K562 (cell line): ENCODE data around the gene XPO6. TPM values are rescaled to one million over a fixed set of nuclear protein-coding genes. Genes with fewer than 3 reads are reported as not detected.
A peak's percentile ranks its signal among the peaks of the same experiment; 100 is the strongest.

ENCODE experiments used
- ATAC-seq: fragments of 200-7000 bp; cut with Tn5 transposase; 3 replicates; pipeline ENCODE4 v1.9.1; 2020; ENCODE audit warnings: moderate library complexity
- BruUV-seq: library from RNA; stranded (reverse); fragments of 400-500 nt; replicated peaks from 2 replicates; lab custom pipeline; 2021; lab: Mats Ljungman, UMichigan
- CTCF ChIA-PET: fragments of 300-600 bp; formaldehyde crosslinking; extraction: SDS; loops from one replicate; lab custom pipeline; 2021; ENCODE audit warnings: low intra/inter-chr PET ratio; lab: Yijun Ruan, JAX
- POLR2A ChIA-PET: fragments of 300-600, 350-650 bp; sonication (Branson Sonifier 250); formaldehyde crosslinking; extraction: SDS; loops from one replicate; lab custom pipeline; 2021; ENCODE audit warnings: antibody characterized with exemption, inconsistent platforms; lab: Yijun Ruan, JAX
- DNase-seq, 4 experiments: peaks; one replicate each; pipeline versions ENCODE4 v3.0.0 to v3.0.0-alpha.2; 2011 to 2018; ENCODE audit warnings: low spot score in 3 of 4, mixed read lengths in 3 of 4; ENCODE audit errors: extremely low read depth in 1 of 4
- FAIRE-seq: peaks from 2 replicates; lab custom pipeline; 2011; peaks lifted over from hg19 to GRCh38; lab: Jason Lieb, UNC
- H2AFZ ChIP-seq: 2 replicates; pipeline ENCODE4 v1.6.0; 2011; ENCODE audit warnings: low read depth, low read length, control low read depth, inconsistent platforms
- H3K27ac ChIP-seq: fragments of 200-600 bp; 3 replicates; pipeline ENCODE4 v1.8.0; 2011; ENCODE audit warnings: low read depth, mild to moderate bottlenecking, control low read depth, inconsistent platforms, low read length, moderate library complexity, mixed read lengths; ENCODE audit errors: extremely low read depth
- H3K27me3 ChIP-seq, 2 experiments: fragments of 300-600 bp in 1 of 2; 2 replicates in 1 of 2; 3 replicates in 1 of 2; pipeline versions ENCODE4 v1.6.0 to v1.8.0; 2011; ENCODE audit warnings: inconsistent platforms in 2 of 2, low read length in 2 of 2, mild to moderate bottlenecking in 1 of 2, mixed read lengths in 1 of 2, moderate library complexity in 1 of 2; ENCODE audit not compliant: control insufficient read depth in 2 of 2, insufficient read depth in 2 of 2
- H3K36me3 ChIP-seq: fragments of 300-600 bp; 3 replicates; pipeline ENCODE4 v1.8.0; 2011; ENCODE audit warnings: mild to moderate bottlenecking, low read length, inconsistent platforms; ENCODE audit not compliant: control insufficient read depth, insufficient read depth
- H3K4me1 ChIP-seq, 2 experiments: fragments of 200-600 bp in 1 of 2; replicated peaks in 1 of 2; 2 replicates in 1 of 2; 3 replicates in 1 of 2; pipeline versions ENCODE4 v1.5.1 to v1.8.0; 2011; ENCODE audit warnings: inconsistent platforms in 2 of 2, low read length in 2 of 2, mild to moderate bottlenecking in 1 of 2, mixed read lengths in 1 of 2, moderate library complexity in 1 of 2; ENCODE audit not compliant: control insufficient read depth in 2 of 2, insufficient read depth in 2 of 2
- H3K4me2 ChIP-seq: 2 replicates; pipeline ENCODE4 v1.6.1; 2011; ENCODE audit warnings: low read length, control low read depth, inconsistent platforms, mixed read lengths; ENCODE audit not compliant: insufficient read depth
- H3K4me3 ChIP-seq: fragments of 200-600 bp; sonication (generic), shearing (Covaris generic); 2 replicates; pipeline ENCODE4 v1.5.1; 2016; ENCODE audit warnings: control low read depth, inconsistent platforms
- H3K79me2 ChIP-seq: fragments of 200-600 bp; 3 replicates; pipeline ENCODE4 v1.8.0; 2011; ENCODE audit warnings: low read length, inconsistent platforms; ENCODE audit not compliant: control insufficient read depth, insufficient read depth
- H3K9ac ChIP-seq, 2 experiments: 2 replicates each; pipeline versions ENCODE4 v1.6.0 to v1.6.1; 2011; ENCODE audit warnings: low read depth in 2 of 2, low read length in 2 of 2, control low read depth in 1 of 2, inconsistent platforms in 1 of 2, mild to moderate bottlenecking in 1 of 2, mixed read lengths in 1 of 2; ENCODE audit not compliant: insufficient read depth in 1 of 2
- H3K9me1 ChIP-seq: one replicate; pipeline ENCODE4 v1.6.0; 2011; ENCODE audit warnings: inconsistent platforms, mild to moderate bottlenecking, low read length, moderate library complexity; ENCODE audit not compliant: control insufficient read depth, insufficient read depth
- H3K9me3 ChIP-seq: replicated peaks from 2 replicates; pipeline ENCODE4 v1.5.1; 2011; ENCODE audit warnings: low read depth, low read length, inconsistent platforms; ENCODE audit not compliant: control insufficient read depth, insufficient read depth
- H4K20me1 ChIP-seq: replicated peaks from 2 replicates; pipeline ENCODE4 v1.6.1; 2011; ENCODE audit warnings: low read length, inconsistent platforms, mixed read lengths; ENCODE audit not compliant: control insufficient read depth, insufficient read depth
- SREBF2 ChIP-seq: sonication (generic); formaldehyde crosslinking; IDR thresholded peaks from 2 replicates; pipeline ENCODE4 v1.4.0; 2020; ENCODE audit warnings: mild to moderate bottlenecking, missing genetic modification reagents
- ZKSCAN1 ChIP-seq: fragments of 150-350 bp; IDR thresholded peaks from 2 replicates; pipeline ENCODE4 v1.6.1; 2016; ENCODE audit warnings: low read depth, low read length
- ZNF717 ChIP-seq: fragments of 250-450 bp; sonication (Bioruptor Pico); IDR thresholded peaks from 2 replicates; pipeline ENCODE4 v1.5.0; 2021
- WGBS: fragments of 100-300 bp; shearing (Covaris generic); methylation state at CpG from one replicate; pipeline ENCODE4 v1.1.6; 2016; ENCODE audit warnings: low coverage, mixed read lengths; ENCODE audit not compliant: insufficient coverage; ENCODE audit errors: missing lambda C conversion rate; 5-methylcytosine and 5-hydroxymethylcytosine counted together
- in situ Hi-C: fragments of 300-500 bp; cut with MboI; formaldehyde crosslinking; loops from 4 replicates; pipeline ENCODE4 v1.15.0; 2018; ENCODE audit warnings: inconsistent platforms, mixed read lengths
- intact Hi-C: fragments of 100-400 bp; cut with micrococcal nuclease; formaldehyde crosslinking; loops from 2 replicates; pipeline ENCODE4 v1.14.2; 2022
- polyA plus RNA-seq, 8 experiments: library from polyadenylated mRNA; depleted of rRNA in 4 of 8; stranded (reverse) in 5 of 8; unstranded in 3 of 8; fragments of >200 nt; fragmentation: Nextera tagmentation in 2 of 8; fragmentation: Illumina TruSeq in 1 of 8; extraction: Ambion mirVana in 2 of 8; extraction: Trizol in 1 of 8; gene quantifications; 2 replicates each; pipeline versions ENCODE4 v1.2.1 to v1.2.3, GENCODE V29; 2011 to 2014; ENCODE audit warnings: inconsistent platforms in 1 of 8, missing spikeins in 1 of 8
- total RNA-seq, 7 experiments: library from RNA; depleted of rRNA in 6 of 7; stranded (reverse); fragments of >200 nt in 6 of 7; fragmentation: Illumina TruSeq in 2 of 7; extraction: Trizol in 2 of 7; gene quantifications; 2 replicates each; pipeline versions ENCODE4 v1.2.1 to v1.2.3, GENCODE V29; 2011 to 2021; ENCODE audit warnings: low replicate concordance in 1 of 7

Gene XPO6
- total and polyA plus RNA-seq, 9 of the 15 experiments (the other 6 are each of a cell fraction or from before 2014, with no cell fraction given): 11.2 to 196 (median 119) TPM

DNA sequence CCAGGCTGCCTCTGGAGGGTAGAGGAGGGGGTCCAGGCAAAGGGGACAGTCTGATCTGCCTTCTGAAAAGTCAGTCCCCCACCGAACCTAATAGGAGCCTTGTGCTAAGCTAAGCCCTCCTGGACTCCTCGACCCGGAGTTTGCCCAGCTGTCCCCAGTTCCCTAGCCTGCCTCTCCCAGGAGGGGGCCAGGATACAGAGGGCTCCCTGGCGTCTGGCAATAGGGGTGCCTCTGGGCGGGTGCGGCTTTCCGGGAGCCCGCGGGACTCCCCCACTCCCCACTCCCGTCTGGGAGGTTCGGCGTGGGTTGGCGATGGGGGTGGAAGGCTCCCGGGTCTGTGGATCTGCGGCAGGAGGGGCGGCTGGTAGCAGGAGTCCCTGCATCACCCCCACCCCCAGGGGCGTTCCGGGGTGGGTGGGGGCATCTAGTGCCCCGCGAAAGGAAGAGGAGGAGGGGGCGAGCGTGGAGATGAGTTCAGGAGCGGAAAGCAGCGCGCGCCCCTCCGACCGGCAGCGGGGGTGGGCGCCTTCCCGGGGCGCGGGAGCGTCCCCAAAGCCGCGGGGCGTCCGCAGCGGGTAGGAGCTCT is 149.4 kb downstream of the XPO6 start:
- Histone ChIP-seq H3K9me3 (no peaks in the 10 kb centered on the region), H3K9me1 (no peaks in the 10 kb centered on the region), H3K4me2 (no peak overlapping the region), H3K27me3 (peaks cover 46 to 71% of the 10 kb centered on the region in 2 experiments), H3K36me3 (no peaks in the 10 kb centered on the region), H3K79me2 (no peaks in the 10 kb centered on the region), H3K4me3 (no peak overlapping the region), H3K4me1 (no peaks in the 10 kb centered on the region), H2AFZ (no peak overlapping the region), H4K20me1 (no peaks in the 10 kb centered on the region; the same call in 1 of the 2 replicates), H3K27ac (no peak overlapping the region), H3K9ac (no peak overlapping the region)
- intact Hi-C loops (no loop called here), in situ Hi-C loops (no loop called here)
- 7% methylated on average over 13 of the region's 39 CpGs for WGBS
- CTCF ChIA-PET: no interaction called here
- POLR2A ChIA-PET: interaction anchor here (0.6 to 0.7 kb wide), 2 partner anchors 55 to 1282 kb away, joined by 3 to 4 read pairs; no protein-coding TSS in a partner anchor
- DNase-seq (no peak), ATAC-seq (no peak), FAIRE-seq (no peak)
- no peak for TF ChIP-seq SREBF2 (CRISPR knock-in tag)
- no TSS peak for BruUV-seq

GRCh38 chr16:28061352-28062101 is 150.2 kb downstream of the XPO6 start:
- Histone ChIP-seq H3K4me1 (no peaks in the 10 kb centered on the region), H3K9ac (no peak overlapping the region), H2AFZ (no peak overlapping the region), H3K4me3 (no peak overlapping the region), H3K79me2 (no peaks in the 10 kb centered on the region), H3K27me3 (peaks cover 45 to 71% of the 10 kb centered on the region in 2 experiments)
- FAIRE-seq: no peak
- ChIA-PET CTCF (no interaction called here), POLR2A (interaction anchor here (0.6 to 0.7 kb wide), 2 partner anchors 56 to 1281 kb away, joined by 3 to 4 read pairs; no protein-coding TSS in a partner anchor)
- no TSS peak for BruUV-seq
- in situ Hi-C loops: no loop called here
- TF ChIP-seq ZNF717 (CRISPR knock-in tag): no peak
- TF ChIP-seq ZKSCAN1: peak; percentile 82
- TF ChIP-seq, all 486 proteins: peak for 1
- Histone ChIP-seq H3K9me3 (no peaks in the 10 kb centered on the region), H3K4me2 (no peak overlapping the region), H3K36me3 (no peaks in the 10 kb centered on the region), H3K9me1 (no peaks in the 10 kb centered on the region), H4K20me1 (no peaks in the 10 kb centered on the region; the same call in 1 of the 2 replicates), H3K27ac (no peak overlapping the region)
- intact Hi-C loops: no loop called here
- under 1% methylated on average over 10 of the region's 10 CpGs for WGBS
- ATAC-seq (no peak), DNase-seq (no peak)
